DOHH2 (cell line): ENCODE measurements around the gene STK11.
"Not testable (repeated sequence)": the region's sequence is repeated elsewhere in the genome, so short reads cannot be mapped to it uniquely, and the experiment has no call there.

Experiments
- H3F3A ChIP-seq: fragments of 200-600 bp; sonication (generic), shearing (Covaris generic); 2 replicates; pipeline ENCODE4 v1.6.0; 2016; ENCODE audit warnings: antibody characterized with exemption, mild to moderate bottlenecking; ENCODE audit not compliant: control insufficient read depth, insufficient read depth
- H3K27ac ChIP-seq: fragments of 200-600 bp; sonication (generic); 2 replicates; pipeline ENCODE4 v1.5.1; 2014; ENCODE audit warnings: low read depth, mild to moderate bottlenecking, low read length, moderate library complexity
- H3K27me3 ChIP-seq: fragments of 200-600 bp; sonication (generic); 2 replicates; pipeline ENCODE4 v1.6.1; 2014; ENCODE audit warnings: mild to moderate bottlenecking, low read length, mixed read lengths; ENCODE audit not compliant: control insufficient read depth
- H3K36me3 ChIP-seq: fragments of 200-600 bp; sonication (generic); 2 replicates; pipeline ENCODE4 v1.6.1; 2014; ENCODE audit warnings: mild to moderate bottlenecking, low read length, moderate library complexity, mixed read lengths; ENCODE audit not compliant: control insufficient read depth
- H3K4me1 ChIP-seq: fragments of 200-600 bp; sonication (generic); 2 replicates; pipeline ENCODE4 v1.6.1; 2014; ENCODE audit warnings: mild to moderate bottlenecking, low read length, mixed read lengths; ENCODE audit not compliant: control insufficient read depth
- H3K4me2 ChIP-seq: fragments of 200-600 bp; sonication (generic); 2 replicates; pipeline ENCODE4 v1.6.0; 2014; ENCODE audit warnings: mild to moderate bottlenecking, low read length, moderate library complexity
- H3K4me3 ChIP-seq: fragments of 200-600 bp; sonication (generic); 2 replicates; pipeline ENCODE4 v1.5.1; 2014; ENCODE audit warnings: mild to moderate bottlenecking, low read length, mixed read lengths
- H3K79me2 ChIP-seq: fragments of 200-600 bp; sonication (generic); 2 replicates; pipeline ENCODE4 v1.6.1; 2014; ENCODE audit warnings: mild to moderate bottlenecking, low read length, mixed read lengths; ENCODE audit not compliant: control insufficient read depth
- H3K9me2 ChIP-seq: fragments of 200-600 bp; sonication (generic); replicated peaks from 2 replicates; pipeline ENCODE4 v1.6.1; 2014; ENCODE audit warnings: mild to moderate bottlenecking, low read length, mixed read lengths; ENCODE audit not compliant: control insufficient read depth
- H3K9me3 ChIP-seq: fragments of 200-600 bp; sonication (generic); 2 replicates; pipeline ENCODE4 v1.6.1; 2014; ENCODE audit warnings: antibody characterized with exemption, low read length, mixed read lengths; ENCODE audit not compliant: control insufficient read depth, insufficient read depth
- H4K20me1 ChIP-seq: fragments of 200-600 bp; sonication (generic); 2 replicates; pipeline ENCODE4 v1.6.0; 2014; ENCODE audit warnings: low read depth, mild to moderate bottlenecking, antibody characterized with exemption, low read length, moderate library complexity; ENCODE audit not compliant: control insufficient read depth, insufficient read depth
- EZH2phosphoT487 ChIP-seq: fragments of 200-600 bp; sonication (generic); IDR thresholded peaks from 2 replicates; pipeline ENCODE4 v1.6.1; 2017; ENCODE audit warnings: borderline replicate concordance, mild to moderate bottlenecking, antibody characterized with exemption, low read length, moderate library complexity, mixed read lengths
- TF ChIP-seq, protein P1 (sequence below): fragments of 200-600 bp; sonication (generic); IDR thresholded peaks from one replicate; pipeline ENCODE4 v1.5.1; 2014; ENCODE audit warnings: antibody characterized with exemption, mild to moderate bottlenecking, low read depth, low read length; ENCODE audit not compliant: poor library complexity, severe bottlenecking

Gene STK11

DNA sequence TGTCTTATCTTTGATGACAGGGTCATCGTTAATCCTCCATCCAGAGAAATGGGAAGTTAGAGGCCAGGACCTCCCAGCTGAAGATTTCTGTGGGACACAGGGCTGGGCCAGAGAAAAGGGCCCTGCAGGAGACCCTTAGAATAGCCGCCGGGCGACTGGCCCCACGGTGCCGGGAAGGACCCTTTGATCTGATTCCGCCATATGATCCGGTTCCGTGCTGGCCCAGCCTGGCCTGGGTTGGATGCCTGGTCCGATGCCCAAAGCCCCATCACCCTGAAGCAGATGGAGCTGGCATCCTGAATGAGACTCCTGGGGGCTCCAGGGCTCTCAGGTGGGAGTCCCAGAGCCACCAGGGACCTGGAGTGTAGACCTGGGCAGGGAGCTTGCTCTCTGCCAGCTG lies 6.0 kb upstream of the STK11 start:
- H3K36me3 ChIP-seq = no peaks in the 10 kb centered on the region
- no peaks in the 10 kb centered on the region for H3K9me3 ChIP-seq
- H4K20me1 ChIP-seq = no peaks in the 10 kb centered on the region
- no peak overlapping the region for H3K27ac ChIP-seq
- no peaks in the 10 kb centered on the region for H3K79me2 ChIP-seq
- peaks cover 9% of the 10 kb centered on the region for H3K4me1 ChIP-seq
- H3K27me3 ChIP-seq = no peaks in the 10 kb centered on the region
- no peak overlapping the region for H3K4me3 ChIP-seq
- no peaks in the 10 kb centered on the region for H3F3A ChIP-seq
- no peaks in the 10 kb centered on the region for H3K9me2 ChIP-seq
- TF ChIP-seq, protein P1, sequence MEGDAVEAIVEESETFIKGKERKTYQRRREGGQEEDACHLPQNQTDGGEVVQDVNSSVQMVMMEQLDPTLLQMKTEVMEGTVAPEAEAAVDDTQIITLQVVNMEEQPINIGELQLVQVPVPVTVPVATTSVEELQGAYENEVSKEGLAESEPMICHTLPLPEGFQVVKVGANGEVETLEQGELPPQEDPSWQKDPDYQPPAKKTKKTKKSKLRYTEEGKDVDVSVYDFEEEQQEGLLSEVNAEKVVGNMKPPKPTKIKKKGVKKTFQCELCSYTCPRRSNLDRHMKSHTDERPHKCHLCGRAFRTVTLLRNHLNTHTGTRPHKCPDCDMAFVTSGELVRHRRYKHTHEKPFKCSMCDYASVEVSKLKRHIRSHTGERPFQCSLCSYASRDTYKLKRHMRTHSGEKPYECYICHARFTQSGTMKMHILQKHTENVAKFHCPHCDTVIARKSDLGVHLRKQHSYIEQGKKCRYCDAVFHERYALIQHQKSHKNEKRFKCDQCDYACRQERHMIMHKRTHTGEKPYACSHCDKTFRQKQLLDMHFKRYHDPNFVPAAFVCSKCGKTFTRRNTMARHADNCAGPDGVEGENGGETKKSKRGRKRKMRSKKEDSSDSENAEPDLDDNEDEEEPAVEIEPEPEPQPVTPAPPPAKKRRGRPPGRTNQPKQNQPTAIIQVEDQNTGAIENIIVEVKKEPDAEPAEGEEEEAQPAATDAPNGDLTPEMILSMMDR = no peak
- TF ChIP-seq EZH2phosphoT487 = no peak
- H3K4me2 ChIP-seq = no peak overlapping the region

DNA sequence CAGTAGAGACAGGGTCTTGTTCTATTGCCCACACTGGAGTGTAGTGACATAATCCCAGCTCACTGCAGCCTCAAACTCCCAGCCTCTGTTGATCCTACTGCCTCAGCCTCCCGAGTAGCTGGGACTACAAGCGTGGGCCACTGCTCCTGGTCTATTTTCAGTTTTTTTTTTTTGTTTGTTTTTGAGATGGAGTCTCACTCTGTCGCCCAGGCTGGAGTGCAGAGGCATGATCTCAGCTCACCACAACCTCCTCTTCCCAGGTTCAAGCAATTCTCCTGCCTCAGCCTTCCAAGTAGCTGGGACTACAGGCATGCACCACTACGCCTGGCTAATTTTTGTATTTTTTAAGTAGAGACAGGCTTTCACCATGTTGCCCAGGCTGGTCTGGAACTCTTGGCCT lies 5.0 kb upstream of the STK11 start:
- H3K4me2 ChIP-seq, H3K27me3 ChIP-seq, H3K9me2 ChIP-seq, H3K36me3 ChIP-seq, H3F3A ChIP-seq, H3K9me3 ChIP-seq, H4K20me1 ChIP-seq, H3K27ac ChIP-seq, H3K79me2 ChIP-seq, H3K4me3 ChIP-seq: not testable (repeated sequence)
- H3K4me1 ChIP-seq = peaks cover 16% of the 10 kb centered on the region

DNA sequence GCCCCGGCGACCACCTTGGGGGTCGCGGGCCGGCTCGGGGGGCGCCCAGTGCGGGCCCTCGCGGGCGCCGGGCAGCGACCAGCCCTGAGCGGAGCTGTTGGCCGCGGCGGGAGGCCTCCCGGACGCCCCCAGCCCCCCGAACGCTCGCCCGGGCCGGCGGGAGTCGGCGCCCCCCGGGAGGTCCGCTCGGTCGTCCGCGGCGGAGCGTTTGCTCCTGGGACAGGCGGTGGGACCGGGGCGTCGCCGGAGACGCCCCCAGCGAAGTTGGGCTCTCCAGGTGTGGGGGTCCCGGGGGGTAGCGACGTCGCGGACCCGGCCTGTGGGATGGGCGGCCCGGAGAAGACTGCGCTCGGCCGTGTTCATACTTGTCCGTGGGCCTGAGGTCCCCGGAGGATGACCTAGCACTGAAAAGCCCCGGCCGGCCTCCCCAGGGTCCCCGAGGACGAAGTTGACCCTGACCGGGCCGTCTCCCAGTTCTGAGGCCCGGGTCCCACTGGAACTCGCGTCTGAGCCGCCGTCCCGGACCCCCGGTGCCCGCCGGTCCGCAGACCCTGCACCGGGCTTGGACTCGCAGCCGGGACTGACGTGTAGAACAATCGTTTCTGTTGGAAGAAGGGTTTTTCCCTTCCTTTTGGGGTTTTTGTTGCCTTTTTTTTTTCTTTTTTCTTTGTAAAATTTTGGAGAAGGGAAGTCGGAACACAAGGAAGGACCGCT lies 729 bp downstream of the STK11 start:
- Histone ChIP-seq H3K4me2 (peak overlapping the region; percentile 80), H3K27ac (peak overlapping the region; percentile 62), H3K9me3 (no peaks in the 10 kb centered on the region), H3K27me3 (no peaks in the 10 kb centered on the region), H3K9me2 (no peaks in the 10 kb centered on the region), H3F3A (no peaks in the 10 kb centered on the region), H3K79me2 (peaks cover 53% of the 10 kb centered on the region), H4K20me1 (peaks cover 1% of the 10 kb centered on the region; the same call in 1 of the 2 replicates), H3K4me1 (peaks cover 22% of the 10 kb centered on the region), H3K4me3 (peak overlapping the region; percentile 88), H3K36me3 (peaks cover 29% of the 10 kb centered on the region)
- TF ChIP-seq, protein P1 = no peak
- TF ChIP-seq EZH2phosphoT487 = no peak

DNA sequence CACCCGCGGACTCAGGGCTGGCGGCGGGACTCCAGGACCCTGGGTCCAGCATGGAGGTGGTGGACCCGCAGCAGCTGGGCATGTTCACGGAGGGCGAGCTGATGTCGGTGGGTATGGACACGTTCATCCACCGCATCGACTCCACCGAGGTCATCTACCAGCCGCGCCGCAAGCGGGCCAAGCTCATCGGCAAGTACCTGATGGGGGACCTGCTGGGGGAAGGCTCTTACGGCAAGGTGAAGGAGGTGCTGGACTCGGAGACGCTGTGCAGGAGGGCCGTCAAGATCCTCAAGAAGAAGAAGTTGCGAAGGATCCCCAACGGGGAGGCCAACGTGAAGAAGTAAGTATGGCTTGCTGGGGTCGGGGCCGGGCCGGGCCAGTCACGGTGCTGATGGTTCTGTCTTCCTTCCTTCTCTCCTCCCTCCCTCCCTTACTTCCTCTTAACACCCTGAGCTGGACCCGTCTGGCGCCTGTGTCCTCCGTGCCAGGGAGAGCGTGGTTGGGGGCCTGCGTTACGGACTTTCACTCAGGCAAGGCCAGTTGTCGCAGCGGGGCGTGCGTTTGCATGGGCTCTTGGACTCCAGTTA lies 1.4 kb downstream of the STK11 start:
- TF ChIP-seq EZH2phosphoT487 = no peak
- Histone ChIP-seq H3K79me2 (peaks cover 60% of the 10 kb centered on the region), H3K36me3 (peaks cover 36% of the 10 kb centered on the region), H3K9me2 (no peaks in the 10 kb centered on the region), H4K20me1 (peaks cover 6% of the 10 kb centered on the region; the same call in 1 of the 2 replicates), H3K4me1 (peaks cover 22% of the 10 kb centered on the region), H3K27me3 (no peaks in the 10 kb centered on the region), H3K4me3 (peak overlapping the region; percentile 88), H3K4me2 (peak overlapping the region; percentile 80), H3K27ac (peak overlapping the region; percentile 62), H3K9me3 (no peaks in the 10 kb centered on the region), H3F3A (no peaks in the 10 kb centered on the region)

DNA sequence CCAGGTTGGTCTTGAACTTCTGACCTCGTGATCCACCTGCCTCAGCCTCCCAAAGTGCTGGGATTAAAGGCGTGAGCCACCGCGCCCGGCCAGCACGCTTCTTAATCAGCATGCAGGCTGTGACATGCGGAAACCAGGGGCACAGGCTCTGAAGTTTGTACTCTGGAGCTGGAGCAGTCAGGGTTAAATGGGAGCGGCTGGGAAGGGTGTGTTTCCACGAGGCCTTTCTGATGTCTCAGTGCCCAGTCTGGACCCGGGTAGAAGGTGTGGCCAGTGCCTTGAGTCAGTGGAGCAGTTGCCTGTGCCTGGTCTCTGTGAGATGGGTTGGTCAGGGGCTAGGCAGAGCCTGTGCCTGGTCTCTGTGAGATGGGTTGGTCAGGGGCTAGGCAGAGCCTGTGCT lies 3.3 kb downstream of the STK11 start:
- not testable (repeated sequence) for H3K27ac ChIP-seq

More for the DNA sequence above, 3.3 kb downstream of the STK11 start:
- Histone ChIP-seq H3K4me2 (peak overlapping the region; percentile 80), H3K4me3 (0 out of 2 replicates have a peak overlapping the region, but pooled peaks have one; percentile 22), H3K36me3 (peaks cover 43% of the 10 kb centered on the region), H3K79me2 (peaks cover 78% of the 10 kb centered on the region), H3K4me1 (peaks cover 23% of the 10 kb centered on the region)
- H3K9me2 ChIP-seq, H3K27me3 ChIP-seq, H3K9me3 ChIP-seq, H3F3A ChIP-seq, H4K20me1 ChIP-seq: not testable (repeated sequence)
